H1 (cell line): ENCODE measurements around the gene USP30. TPM values are rescaled to one million over a fixed set of nuclear protein-coding genes. Genes with fewer than 3 reads are reported as not detected.

ENCODE experiments used
- CTCF ChIA-PET: fragments of 300-600 bp; sonication (Branson Sonifier 250); formaldehyde crosslinking; loops from one replicate; lab custom pipeline; 2021; ENCODE audit not compliant: partially characterized antibody; lab: Charles Lee
- POLR2A ChIA-PET: fragments of 300-600 bp; sonication (Branson Sonifier 250); formaldehyde crosslinking; loops from one replicate; lab custom pipeline; 2021; ENCODE audit warnings: inconsistent platforms; ENCODE audit not compliant: partially characterized antibody; lab: Charles Lee
- DNase-seq, 2 experiments: peaks; one replicate each; pipeline versions ENCODE4 v3.0.0 to v3.0.0-alpha.2; 2010 to 2022; ENCODE audit warnings: low spot score in 2 of 2, low read depth in 1 of 2, mixed read lengths in 1 of 2
- FAIRE-seq: peaks from 2 replicates; lab custom pipeline; 2011; peaks lifted over from hg19 to GRCh38; lab: Jason Lieb, UNC
- H2AFZ ChIP-seq: 2 replicates; pipeline ENCODE4 v1.8.1; 2012; ENCODE audit warnings: low read length, inconsistent platforms
- H2AK5ac ChIP-seq: 2 replicates; pipeline ENCODE4 v1.6.1; 2013; ENCODE audit warnings: low read depth, low read length
- H2BK120ac ChIP-seq: replicated peaks from 2 replicates; pipeline ENCODE3; 2013; ENCODE audit warnings: low read depth, low read length, inconsistent platforms
- H2BK12ac ChIP-seq: 2 replicates; pipeline ENCODE4 v1.6.1; 2013; ENCODE audit warnings: low read depth, low read length
- H2BK15ac ChIP-seq: 2 replicates; pipeline ENCODE4 v1.6.1; 2013; ENCODE audit warnings: low read length
- H2BK20ac ChIP-seq: 2 replicates; pipeline ENCODE4 v1.6.1; 2013; ENCODE audit warnings: low read length
- H2BK5ac ChIP-seq: 2 replicates; pipeline ENCODE4 v1.6.1; 2013; ENCODE audit warnings: low read depth, low read length
- H3K14ac ChIP-seq: 2 replicates; pipeline ENCODE4 v1.6.1; 2013; ENCODE audit warnings: inconsistent platforms; ENCODE audit not compliant: insufficient read length
- H3K18ac ChIP-seq: 2 replicates; pipeline ENCODE4 v1.6.1; 2013; ENCODE audit warnings: low read length; ENCODE audit errors: extremely low read depth
- H3K23ac ChIP-seq: 2 replicates; pipeline ENCODE4 v1.6.1; 2013; ENCODE audit warnings: inconsistent platforms; ENCODE audit not compliant: insufficient read length
- H3K23me2 ChIP-seq: 2 replicates; pipeline ENCODE4 v1.6.1; 2013; ENCODE audit warnings: low read depth, low read length
- H3K27ac ChIP-seq: 2 replicates; pipeline ENCODE4 v1.6.1; 2011; ENCODE audit warnings: low read depth, low read length, inconsistent platforms
- H3K27me3 ChIP-seq, 4 experiments: replicated peaks in 1 of 4; 1 replicate in 1 of 4; 2 replicates in 3 of 4; pipeline versions ENCODE4 v1.6.1 to v1.8.1; 2011 to 2013; ENCODE audit warnings: low read length in 3 of 4, mild to moderate bottlenecking in 3 of 4, inconsistent platforms in 2 of 4, mixed read lengths in 2 of 4, moderate library complexity in 1 of 4; ENCODE audit not compliant: control insufficient read depth in 3 of 4, insufficient read depth in 3 of 4; ENCODE audit errors: extremely low read depth in 1 of 4
- H3K36me3 ChIP-seq, 4 experiments: 2 replicates each; pipeline versions ENCODE4 v1.6.1 to v1.8.1; 2011 to 2013; ENCODE audit warnings: mild to moderate bottlenecking in 4 of 4, low read length in 3 of 4, moderate library complexity in 2 of 4, control low read depth in 1 of 4, inconsistent platforms in 1 of 4; ENCODE audit not compliant: insufficient read depth in 4 of 4, control insufficient read depth in 2 of 4
- H3K4ac ChIP-seq: replicated peaks from 2 replicates; pipeline ENCODE3; 2013; ENCODE audit warnings: low read length, low read depth, mixed read lengths, inconsistent platforms; ENCODE audit not compliant: insufficient read length
- H3K4me1 ChIP-seq, 4 experiments: replicated peaks in 1 of 4; 1 replicate in 1 of 4; 2 replicates in 3 of 4; pipeline versions ENCODE4 v1.6.1 to v1.8.1; 2011 to 2013; ENCODE audit warnings: low read length in 3 of 4, inconsistent platforms in 2 of 4, mixed read lengths in 1 of 4; ENCODE audit not compliant: insufficient read depth in 4 of 4, control insufficient read depth in 3 of 4
- H3K4me2 ChIP-seq, 2 experiments: 2 replicates each; pipeline versions ENCODE4 v1.6.1 to v1.8.1; 2011 to 2013; ENCODE audit warnings: low read depth in 2 of 2, low read length in 2 of 2, control low read depth in 1 of 2, inconsistent platforms in 1 of 2, mild to moderate bottlenecking in 1 of 2; ENCODE audit not compliant: insufficient read depth in 1 of 2
- H3K4me3 ChIP-seq, 4 experiments: fragments of 200-600, 300-600 bp in 1 of 4; sonication (generic), shearing (Covaris generic), sonication (Bioruptor Twin) in 1 of 4; 2 replicates each; pipeline versions ENCODE4 v1.5.1 to v1.8.1; 2011 to 2016; ENCODE audit warnings: low read length in 4 of 4, low read depth in 3 of 4, control low read depth in 2 of 4, inconsistent platforms in 2 of 4, mild to moderate bottlenecking in 2 of 4, mixed read lengths in 1 of 4, moderate library complexity in 1 of 4; ENCODE audit not compliant: insufficient read depth in 2 of 4; ENCODE audit errors: extremely low read depth in 1 of 4
- H3K56ac ChIP-seq: replicated peaks from 2 replicates; pipeline ENCODE3; 2013; ENCODE audit warnings: low read depth, mild to moderate bottlenecking, mixed read lengths, low read length, inconsistent platforms; ENCODE audit not compliant: insufficient read length
- H3K79me1 ChIP-seq: 2 replicates; pipeline ENCODE4 v1.6.1; 2013; ENCODE audit warnings: low read depth, low read length, control low read depth
- H3K79me2 ChIP-seq, 2 experiments: 2 replicates each; pipeline versions ENCODE4 v1.6.1 to v1.8.1; 2012 to 2013; ENCODE audit warnings: low read length in 2 of 2, mild to moderate bottlenecking in 2 of 2, inconsistent platforms in 1 of 2; ENCODE audit not compliant: insufficient read depth in 2 of 2, control insufficient read depth in 1 of 2
- H3K9ac ChIP-seq, 4 experiments: replicated peaks in 1 of 4; 1 replicate in 1 of 4; 2 replicates in 3 of 4; pipeline versions ENCODE4 v1.6.1 to v1.8.1; 2011 to 2013; ENCODE audit warnings: low read depth in 3 of 4, low read length in 3 of 4, control low read depth in 2 of 4, mild to moderate bottlenecking in 2 of 4, moderate library complexity in 2 of 4, inconsistent platforms in 1 of 4; ENCODE audit errors: extremely low read depth in 1 of 4
- H3K9me3 ChIP-seq, 2 experiments: 2 replicates each; pipeline versions ENCODE4 v1.6.1 to v1.8.1; 2012 to 2013; ENCODE audit warnings: mild to moderate bottlenecking in 2 of 2, moderate library complexity in 2 of 2, control low read depth in 1 of 2, inconsistent platforms in 1 of 2, low read depth in 1 of 2, low read length in 1 of 2, mixed read lengths in 1 of 2; ENCODE audit not compliant: insufficient read depth in 2 of 2
- H4K20me1 ChIP-seq, 2 experiments: replicated peaks in 1 of 2; 2 replicates each; pipeline versions ENCODE3 to v1.8.1; 2011 to 2013; ENCODE audit warnings: inconsistent platforms in 2 of 2, low read length in 2 of 2, mild to moderate bottlenecking in 1 of 2; ENCODE audit not compliant: insufficient read depth in 2 of 2, control insufficient read depth in 1 of 2
- H4K5ac ChIP-seq: 2 replicates; pipeline ENCODE4 v1.6.1; 2013; ENCODE audit warnings: low read length, low read depth, mixed read lengths, inconsistent platforms; ENCODE audit not compliant: insufficient read length
- H4K8ac ChIP-seq: 2 replicates; pipeline ENCODE4 v1.8.0; 2013; ENCODE audit warnings: mild to moderate bottlenecking, moderate library complexity, low read length, inconsistent platforms; ENCODE audit not compliant: insufficient read depth; ENCODE audit errors: extremely low read depth
- H4K91ac ChIP-seq: replicated peaks from 2 replicates; pipeline ENCODE3; 2013; ENCODE audit warnings: low read length, mixed read lengths, inconsistent platforms; ENCODE audit not compliant: insufficient read length
- ATF2 ChIP-seq: IDR thresholded peaks from 2 replicates; pipeline ENCODE4 v1.6.1; 2012; ENCODE audit warnings: low read length, inconsistent platforms
- CHD1 ChIP-seq: IDR thresholded peaks from 2 replicates; pipeline ENCODE4 v1.6.1; 2012; ENCODE audit warnings: low read depth, low read length, improper control_type of control experiment
- CREB1 ChIP-seq: IDR thresholded peaks from 2 replicates; pipeline ENCODE4 v1.6.1; 2012; ENCODE audit warnings: inconsistent platforms
- EP300 ChIP-seq, 2 experiments: IDR thresholded peaks; 1 replicate in 1 of 2; 2 replicates in 1 of 2; pipeline ENCODE4 v1.6.1; 2011 to 2012; ENCODE audit warnings: low read depth in 2 of 2, low read length in 2 of 2, mild to moderate bottlenecking in 2 of 2, borderline replicate concordance in 1 of 2, inconsistent platforms in 1 of 2, moderate library complexity in 1 of 2
- HDAC6 ChIP-seq: IDR thresholded peaks from one replicate; pipeline ENCODE4 v1.7.1; 2012; ENCODE audit warnings: low read depth, mild to moderate bottlenecking, inconsistent platforms, low read length, moderate library complexity
- KDM5A ChIP-seq: fragments of 200-600 bp; IDR thresholded peaks from 2 replicates; pipeline ENCODE4 v1.7.1; 2012; ENCODE audit warnings: mild to moderate bottlenecking, low read length, inconsistent platforms, mixed read lengths
- MAFK ChIP-seq: IDR thresholded peaks from 2 replicates; pipeline ENCODE4 v1.6.1; 2012; ENCODE audit warnings: low read depth, mild to moderate bottlenecking, improper control_type of control experiment, low read length
- NANOG ChIP-seq: IDR thresholded peaks from 2 replicates; pipeline ENCODE4 v1.6.1; 2011; ENCODE audit warnings: low read length, low read depth, mild to moderate bottlenecking, inconsistent platforms; ENCODE audit not compliant: insufficient read depth, poor library complexity, severe bottlenecking
- POLR2A ChIP-seq, 2 experiments: IDR thresholded peaks; 1 replicate in 1 of 2; 2 replicates in 1 of 2; pipeline ENCODE4 v1.6.1; 2011; ENCODE audit warnings: low read depth in 2 of 2, low read length in 2 of 2, mild to moderate bottlenecking in 2 of 2; ENCODE audit errors: control extremely low read depth in 1 of 2
- RXRA ChIP-seq: IDR thresholded peaks from 2 replicates; pipeline ENCODE4 v1.6.1; 2011; ENCODE audit warnings: low read depth, mild to moderate bottlenecking, low read length, moderate library complexity; ENCODE audit not compliant: insufficient read depth
- SIRT6 ChIP-seq: IDR thresholded peaks from one replicate; pipeline ENCODE4 v1.7.1; 2012; ENCODE audit warnings: low read length, inconsistent platforms
- ZNF274 ChIP-seq: IDR thresholded peaks from 2 replicates; pipeline ENCODE4 v1.7.0; 2012; ENCODE audit warnings: low read length, borderline replicate concordance; ENCODE audit errors: extremely low read depth
- WGBS, 2 experiments: shearing (Covaris generic) in 1 of 2; methylation state at CpG; one replicate each; pipeline versions ENCODE4 v1.1.6 to v1.1.7; 2013 to 2015; ENCODE audit warnings: low lambda C conversion rate in 2 of 2, mixed read lengths in 2 of 2, inconsistent platforms in 1 of 2, low coverage in 1 of 2, missing lambda C conversion rate in 1 of 2; ENCODE audit not compliant: insufficient replicate concordance in 2 of 2, insufficient coverage in 1 of 2, insufficient read length in 1 of 2; ENCODE audit errors: extremely low coverage in 1 of 2, missing lambda C conversion rate in 1 of 2; 5-methylcytosine and 5-hydroxymethylcytosine counted together
- polyA plus RNA-seq, 7 experiments: library from polyadenylated mRNA; depleted of rRNA in 3 of 7; stranded (reverse) in 5 of 7; unstranded in 2 of 7; fragments of >200 nt in 5 of 7; fragments of 200-250 nt in 2 of 7; gene quantifications; 1 replicate in 5 of 7; 2 replicates in 1 of 7; 4 replicates in 1 of 7; pipeline versions ENCODE4 v1.2.1 to v1.2.3, GENCODE V29; 2011 to 2013; ENCODE audit warnings: missing spikeins in 2 of 7, mixed read lengths in 2 of 7
- total RNA-seq: library from RNA; stranded (reverse); fragmentation: NEBNext Ultra II Directional; extraction: Animal tissue kit (Norgen Biotek cat#: 25700); gene quantifications from 2 replicates; pipeline ENCODE4 v1.2.1, GENCODE V29; 2021

Gene USP30
- total and polyA plus RNA-seq, 2 of the 8 experiments (the other 6 are each of a cell fraction or from before 2014, with no cell fraction given), result 7.0 to 12.2 TPM

DNA sequence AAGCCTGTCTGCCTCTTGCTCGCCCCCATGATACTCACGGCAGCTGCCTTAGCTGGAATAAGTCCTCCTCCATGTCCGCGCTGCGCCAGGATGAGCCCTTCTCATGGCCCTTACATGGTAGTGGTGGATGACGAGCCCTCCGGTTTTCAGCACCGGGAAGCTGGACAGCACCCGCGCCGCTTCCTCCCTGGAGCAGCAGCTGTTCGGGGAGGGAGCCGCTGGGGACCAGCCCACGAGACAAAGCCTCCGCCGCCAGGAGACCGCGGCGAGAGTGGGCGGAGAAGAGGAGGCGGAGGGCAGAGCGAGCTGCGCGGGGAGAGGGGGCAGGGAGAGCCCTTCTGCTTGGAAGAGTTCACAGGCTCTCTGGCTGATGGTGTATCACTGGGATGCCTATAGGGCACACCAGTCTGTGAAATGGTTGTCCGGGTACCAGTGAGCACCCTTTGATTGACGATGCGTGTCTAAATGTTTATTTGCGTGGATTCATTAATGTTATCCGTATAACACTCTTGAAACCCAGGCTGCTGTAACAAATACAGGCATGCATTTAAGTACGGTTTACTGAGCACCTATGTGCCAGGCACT lies 31.5 kb upstream of the USP30 start, which contains the start of gene SVOP:
SVOP (minus strand) TSS at position 273 of the 585 bp plus-strand sequence; CDS start at position 73, 200 bp downstream.
- Histone ChIP-seq H4K5ac (no peak within 1 kb of the TSS), H4K20me1 (no peaks in the 10 kb centered on the region), H3K23ac (no peak within 1 kb of the TSS), H3K14ac (no peak within 1 kb of the TSS), H2BK15ac (no peak within 1 kb of the TSS), H2BK20ac (no peak within 1 kb of the TSS), H3K4ac (no peak within 1 kb of the TSS), H2AK5ac (no peak within 1 kb of the TSS), H3K27ac (no peak within 1 kb of the TSS), H3K4me1 (no peaks in the 10 kb centered on the region), H3K4me2 (peak within 1 kb of the TSS; percentile 58 to 67), H3K9ac (no peak within 1 kb of the TSS), H3K36me3 (no peaks in the 10 kb centered on the region), H3K27me3 (peaks cover 0 to 2% (median 0%) of the 10 kb centered on the region in 4 experiments; a peak in 2 of 7 replicates), H3K18ac (no peak within 1 kb of the TSS), H3K79me2 (no peaks in the 10 kb centered on the region), H3K56ac (no peak within 1 kb of the TSS), H4K8ac (no peak within 1 kb of the TSS), H2BK5ac (no peak within 1 kb of the TSS), H3K4me3 (peak within 1 kb of the TSS; percentile 11 to 51 (median 29); a peak in 6 of 8 replicates), H3K79me1 (no peaks in the 10 kb centered on the region), H4K91ac (no peak within 1 kb of the TSS), H2AFZ (no peak within 1 kb of the TSS), H3K9me3 (no peaks in the 10 kb centered on the region), H2BK120ac (no peak within 1 kb of the TSS), H2BK12ac (no peak within 1 kb of the TSS), H3K23me2 (no peaks in the 10 kb centered on the region)
- CTCF ChIA-PET, result interaction anchor here (0.6 to 1.2 kb wide), 4 partner anchors 20 to 137 kb away, joined by 3 read pairs; no protein-coding TSS in a partner anchor
- FAIRE-seq, result peak; percentile 82
- peak; percentile 57 to 97 for DNase-seq
- 15% methylated on average over 24 of the region's 30 CpGs; no CpG with 5 or more reads in 1 of the 2 experiments for WGBS, 2 experiments
- POLR2A ChIA-PET, result no interaction called here
- TF ChIP-seq NANOG, result no peak
- TF ChIP-seq MAFK, result no peak
- 0 out of 2 replicates have a peak, but pooled peaks have one; percentile 28 for TF ChIP-seq ATF2
- 0 out of 3 replicates have a peak, but pooled peaks of 1 of the 2 experiments have one; percentile 52 for TF ChIP-seq EP300 (IDR thresholded peaks at IDR 0.05; ENCODE audit: borderline replicate concordance in 1 of 2, low read depth in 2 of 2, low read length in 2 of 2)
- no peak for TF ChIP-seq POLR2A (IDR thresholded peaks at IDR 0.05; ENCODE audit: control extremely low read depth in 1 of 2, low read depth in 2 of 2, low read length in 2 of 2)
- no peak for TF ChIP-seq KDM5A
- TF ChIP-seq SIRT6, result no peak
- TF ChIP-seq ZNF274, result no peak
- TF ChIP-seq RXRA, result no peak
- TF ChIP-seq CREB1, result peak; percentile 64; the same call in 1 of the 2 replicates
- no peak for TF ChIP-seq CHD1
- no peak for TF ChIP-seq HDAC6
